HG03045 (cell line): ENCODE results near the gene FOLR3.
A peak's percentile ranks its signal among the peaks of the same experiment; 100 is the strongest.
"Not testable (repeated sequence)": the region's sequence is repeated elsewhere in the genome, so short reads cannot be mapped to it uniquely, and the experiment has no call there.

ENCODE experiments used
- ATAC-seq: cut with Tn5 transposase; IDR thresholded peaks from one replicate; pipeline ENCODE4 v1.9.1; 2021; ENCODE audit warnings: mild to moderate bottlenecking, moderate library complexity; ENCODE audit not compliant: unreplicated experiment

Gene FOLR3

DNA sequence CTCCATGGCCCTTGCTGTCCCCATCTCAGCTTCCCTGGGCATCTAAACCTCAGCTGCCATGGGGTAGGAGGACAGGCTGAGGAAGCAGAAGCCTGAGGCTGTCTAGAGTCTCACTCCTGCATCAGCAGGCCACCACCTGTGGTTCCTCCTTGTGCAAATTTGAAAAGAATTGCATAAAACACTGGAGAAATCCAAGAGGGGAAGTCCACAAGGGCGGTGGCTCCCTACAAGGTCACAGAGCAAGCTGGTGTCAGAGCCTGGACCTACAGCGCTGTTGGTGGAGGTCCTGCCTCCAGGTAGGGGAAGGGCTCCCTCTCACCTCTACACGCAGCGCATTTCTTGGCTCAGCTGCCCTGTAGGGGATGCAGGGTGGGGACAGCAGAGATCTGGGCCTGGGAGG lies at the start of gene FOLR3:
Gene FOLR3 (plus strand): TSS at position 253 of the 400 bp plus-strand sequence. CDS start 228 bp downstream, outside the sequence.
- ATAC-seq = not testable (repeated sequence)

DNA sequence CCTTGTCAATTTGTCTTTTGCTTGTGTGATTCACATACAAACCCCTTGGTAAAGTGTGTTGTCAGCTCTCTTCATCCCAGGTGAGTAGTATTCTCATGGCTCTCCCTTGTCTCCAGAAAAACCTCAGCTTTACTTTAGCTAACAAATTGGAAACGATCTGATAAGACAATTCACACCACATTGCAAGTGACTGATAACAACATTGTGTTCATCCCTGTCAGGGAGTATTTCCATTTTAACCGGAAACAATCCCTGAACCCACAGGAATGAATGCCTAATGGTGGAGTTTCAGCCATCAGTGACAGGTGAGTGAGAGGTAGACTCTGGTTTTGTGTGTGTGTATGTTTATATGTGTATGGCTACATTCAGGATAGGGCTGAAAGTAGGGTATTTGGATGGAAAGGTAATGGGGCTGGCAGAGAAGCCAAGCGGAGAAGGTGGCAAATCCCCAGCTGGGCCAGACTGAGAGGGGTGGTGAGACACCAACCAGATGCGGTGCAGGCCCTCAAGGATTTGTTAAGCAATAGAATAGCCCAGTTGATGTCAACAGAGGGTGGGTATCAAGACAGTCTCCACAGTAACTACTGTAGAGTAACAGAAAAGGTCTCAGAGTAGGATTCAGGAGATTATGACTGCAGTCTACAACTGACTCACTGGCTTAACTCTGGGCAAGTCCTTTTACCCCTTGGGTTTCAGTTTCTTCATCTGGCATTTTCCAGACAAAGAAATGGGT lies 47.3 kb upstream of the FOLR3 start:
- ATAC-seq = no peak

GRCh38 chr11:72091292-72091691 lies 44.2 kb upstream of the FOLR3 start:
- no peak for ATAC-seq

- no peak for ATAC-seq
Observed at GRCh38 chr11:72098741-72099140, 36.8 kb upstream of the FOLR3 start.

DNA sequence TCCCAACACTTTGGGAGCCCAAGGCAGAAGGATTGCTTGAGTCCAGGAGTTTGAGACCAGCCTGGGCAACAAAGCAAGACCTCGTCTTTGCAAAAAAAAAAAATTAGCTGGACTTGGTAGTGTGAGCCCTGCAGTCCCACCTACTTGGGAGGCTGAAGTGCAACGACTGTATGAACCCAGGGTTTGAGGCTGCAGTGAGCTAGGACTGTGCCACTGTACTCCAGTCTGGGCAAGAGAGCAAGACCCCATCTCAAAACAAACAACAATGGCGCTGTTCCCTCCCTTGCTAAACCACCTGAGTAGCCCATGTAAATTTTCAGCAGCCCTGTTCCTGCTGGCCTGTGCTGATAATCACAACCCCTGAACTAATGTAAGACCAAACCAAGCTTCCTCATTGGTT lies 35.5 kb upstream of the FOLR3 start:
- ATAC-seq = no peak

DNA sequence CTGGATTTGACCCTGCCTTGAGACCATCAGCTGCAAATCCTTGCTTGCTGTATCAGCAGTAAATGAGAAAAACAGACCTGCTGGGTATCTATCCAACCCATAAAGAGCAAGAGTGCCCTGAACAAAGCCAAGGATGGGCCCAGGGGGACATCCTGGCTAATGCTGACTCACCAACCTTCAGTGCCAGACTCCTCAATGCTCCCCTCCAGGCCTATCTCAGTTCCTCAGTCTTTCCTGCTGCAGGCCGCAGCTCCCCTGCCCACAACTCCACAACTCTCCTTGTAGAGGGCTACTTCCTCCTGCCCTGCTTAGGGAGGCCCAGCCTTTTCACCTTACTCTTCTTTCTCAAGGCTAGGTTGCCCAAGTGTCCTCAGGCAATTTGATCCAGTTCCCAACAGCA lies 35.1 kb upstream of the FOLR3 start:
- no peak for ATAC-seq

DNA sequence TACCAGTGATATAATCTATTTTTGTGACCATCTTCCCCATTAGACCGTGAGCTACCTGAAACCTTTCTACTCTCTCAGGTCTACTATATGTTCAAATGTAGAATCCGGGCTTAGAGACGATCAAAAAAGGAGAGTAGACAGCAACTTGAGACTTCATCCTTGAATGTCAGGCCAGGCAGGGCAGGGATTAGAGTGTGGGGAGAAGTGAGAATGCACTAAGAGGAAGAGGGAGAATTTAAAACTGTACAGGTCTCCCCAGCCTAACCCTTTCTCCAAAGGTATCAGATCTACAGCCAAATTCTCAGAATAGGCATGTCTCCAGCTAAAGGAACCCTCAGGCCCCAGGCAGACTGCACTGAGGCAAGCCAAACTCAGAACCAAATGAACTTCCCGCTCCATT lies 33.4 kb upstream of the FOLR3 start:
- no peak for ATAC-seq

DNA sequence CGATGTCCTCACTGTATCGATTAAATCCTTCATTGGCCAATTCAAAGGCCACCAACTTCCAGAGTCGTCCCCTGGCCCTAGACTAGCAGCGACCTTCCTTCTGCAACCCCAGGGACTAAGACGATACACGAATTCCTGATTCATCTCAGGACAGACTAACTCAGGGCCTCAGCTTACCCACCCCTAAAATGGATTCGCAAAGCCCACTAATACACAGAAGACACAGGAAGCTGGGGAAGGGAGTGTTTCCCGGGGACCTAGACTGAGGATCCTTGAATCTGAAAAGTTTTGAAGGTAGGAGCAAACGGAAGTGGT lies 32.9 kb upstream of the FOLR3 start:
- no peak for ATAC-seq

DNA sequence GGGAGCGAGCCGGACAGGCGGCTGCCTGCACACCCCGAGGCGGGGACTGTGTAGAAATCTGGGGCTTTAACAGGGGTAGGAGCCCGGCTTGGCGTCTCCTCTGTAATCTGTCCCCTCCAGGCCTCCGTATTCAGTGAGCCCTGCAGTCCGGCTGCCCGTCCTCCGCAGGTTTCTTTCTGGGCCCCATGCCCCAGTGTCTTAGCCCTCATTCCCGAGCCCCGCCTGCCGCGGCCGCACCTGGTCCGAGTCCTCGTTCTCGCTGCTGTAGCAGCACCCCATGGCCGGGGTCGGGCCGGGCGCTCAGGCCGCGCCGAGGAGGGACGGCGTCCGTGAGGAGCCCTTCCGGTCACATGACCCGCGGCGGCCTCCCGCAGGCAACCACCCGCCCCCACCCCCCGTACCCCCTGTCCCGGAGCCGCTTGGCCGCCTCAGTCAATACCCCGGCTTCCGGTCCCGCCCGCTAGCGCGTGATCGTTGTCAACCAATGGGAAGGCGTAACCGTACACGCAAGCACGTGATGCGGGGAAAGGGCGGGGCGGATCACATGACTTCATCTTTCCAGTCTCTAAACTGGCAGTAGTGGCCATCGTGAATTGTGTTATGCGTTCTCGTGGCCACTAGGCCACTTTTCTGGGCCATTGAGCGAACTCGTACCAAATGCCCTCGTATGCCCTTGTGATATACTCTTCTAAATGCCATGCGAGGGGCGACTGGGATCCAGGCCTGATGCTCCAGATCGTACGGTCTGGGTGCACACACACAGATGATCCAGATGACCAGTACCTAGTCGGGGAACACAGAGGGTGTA lies 32.4 kb upstream of the FOLR3 start, which contains the start of gene LAMTOR1:
Gene LAMTOR1 (minus strand): TSS at position 352 of the 808 bp plus-strand sequence. CDS start 73 bp downstream, at position 279.
- peak; percentile 90 for ATAC-seq

DNA sequence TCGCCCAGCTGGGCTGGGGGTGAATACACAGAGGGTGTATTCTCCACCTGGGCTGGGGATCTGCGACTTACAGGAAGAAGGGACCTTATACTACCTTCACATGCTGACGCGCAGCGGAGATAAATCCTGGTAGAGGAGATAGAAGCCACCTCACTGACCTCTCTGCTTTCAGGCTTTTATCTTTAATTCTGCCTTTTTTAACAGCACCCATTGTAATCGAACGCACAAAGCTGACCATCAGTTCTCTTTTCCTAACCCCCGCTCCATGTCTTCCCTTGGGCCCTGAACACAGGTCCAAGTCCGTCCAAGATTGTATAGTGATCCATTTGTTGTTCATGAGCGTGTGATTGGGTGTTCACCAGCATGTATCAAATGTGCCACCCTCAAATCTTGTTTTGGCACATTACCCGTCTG lies 31.8 kb upstream of the FOLR3 start:
- ATAC-seq = no peak

DNA sequence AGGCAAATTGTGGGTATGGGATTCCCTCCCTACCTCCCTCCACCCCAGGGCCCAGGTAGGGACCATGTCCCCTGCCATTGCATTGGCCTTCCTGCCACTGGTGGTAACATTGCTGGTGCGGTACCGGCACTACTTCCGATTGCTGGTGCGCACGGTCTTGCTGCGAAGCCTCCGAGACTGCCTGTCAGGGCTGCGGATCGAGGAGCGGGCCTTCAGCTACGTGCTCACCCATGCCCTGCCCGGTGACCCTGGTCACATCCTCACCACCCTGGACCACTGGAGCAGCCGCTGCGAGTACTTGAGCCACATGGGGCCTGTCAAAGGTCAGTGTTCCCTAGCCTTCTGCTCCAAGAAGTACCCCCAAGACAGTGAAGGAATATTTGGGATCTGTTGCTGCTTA lies 29.6 kb upstream of the FOLR3 start, which contains the start of gene TOMT:
Gene TOMT (plus strand): TSS at position 37 of the 400 bp plus-strand sequence. CDS start 28 bp downstream, at position 65.
- no peak for ATAC-seq

DNA sequence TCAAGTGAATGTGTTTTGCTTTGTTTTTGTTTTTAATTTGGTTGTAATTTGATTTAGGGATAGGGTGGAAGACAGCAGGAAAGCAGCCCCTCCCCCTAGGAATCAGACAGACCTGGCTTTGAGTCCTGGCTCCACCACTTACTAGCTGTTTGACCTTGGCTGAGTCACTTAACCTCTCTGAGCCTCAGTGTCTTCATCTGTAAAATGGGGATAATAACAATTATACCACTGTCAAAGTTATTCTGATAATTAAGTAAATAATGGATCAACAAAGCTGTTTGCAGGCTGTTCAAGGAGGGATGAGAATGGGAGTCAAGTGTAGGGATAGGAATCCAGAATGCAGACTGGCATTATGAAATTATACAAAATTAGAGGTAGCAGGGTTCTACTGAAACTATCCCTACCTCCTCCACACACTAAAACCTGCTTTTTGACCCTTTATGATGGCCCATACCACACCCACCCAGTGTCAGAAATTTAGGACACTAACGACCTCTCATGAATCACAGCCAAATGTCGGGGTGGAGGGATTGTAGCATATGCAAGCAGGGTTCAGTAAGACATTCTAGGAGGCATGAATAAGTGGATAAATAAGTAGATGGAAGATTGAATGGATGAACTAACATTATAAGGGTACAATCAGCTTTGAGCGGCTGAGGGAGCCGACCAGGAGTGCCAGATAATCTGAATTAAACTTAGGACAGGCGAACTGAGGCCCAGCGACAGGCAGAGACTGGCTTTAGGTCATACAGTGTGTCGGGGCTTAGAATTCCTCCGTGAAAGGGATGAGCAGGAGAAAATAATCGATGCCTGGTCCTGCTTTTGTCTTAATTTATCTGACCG lies 24.0 kb upstream of the FOLR3 start:
- peak; percentile 1 for ATAC-seq

GRCh38 chr11:72112143-72112977 lies 23.2 kb upstream of the FOLR3 start, which contains the start of gene ANAPC15:
Gene ANAPC15 (minus strand): TSS chr11:72112695. CDS start chr11:72111276, 1,419 bp downstream.
- peak; percentile 89 for ATAC-seq

GRCh38 chr11:72112978-72113808 lies 22.3 kb upstream of the FOLR3 start:
- ATAC-seq = no peak

DNA sequence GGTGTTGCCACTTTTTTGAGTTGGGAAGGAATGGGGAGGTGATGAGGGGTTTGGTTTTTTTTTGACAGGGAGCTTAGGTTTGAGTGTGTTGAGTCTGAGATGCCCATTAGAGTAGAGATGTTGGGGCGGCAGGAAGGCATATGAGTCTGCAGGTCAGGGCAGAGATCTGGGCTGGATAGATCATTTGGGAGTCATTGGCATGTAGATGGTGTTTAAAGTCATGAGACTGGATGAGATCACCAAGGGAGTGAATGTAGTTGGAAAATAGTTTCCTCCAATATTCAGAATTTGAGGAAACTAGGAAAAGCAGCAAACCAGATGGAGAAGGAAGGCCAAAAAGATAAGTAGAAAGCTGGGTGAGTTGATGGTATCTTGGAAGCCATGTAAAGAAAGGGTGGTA lies 21.0 kb upstream of the FOLR3 start:
- no peak for ATAC-seq

GRCh38 chr11:72116019-72116755 lies 19.3 kb upstream of the FOLR3 start:
- ATAC-seq = no peak

- no peak for ATAC-seq
Observed at GRCh38 chr11:72119198-72119597, 16.3 kb upstream of the FOLR3 start.

- no peak for ATAC-seq
Observed at GRCh38 chr11:72120930-72121329, 14.6 kb upstream of the FOLR3 start.

- ATAC-seq = no peak
Observed at GRCh38 chr11:72122607-72123006, 12.9 kb upstream of the FOLR3 start.
